ENCODE data around the gene RALBP1. TPM values are rescaled to one million over a fixed set of nuclear protein-coding genes. Genes with fewer than 3 reads are reported as not detected.

The RALBP1 gene
- 81.4 and 85.1 TPM in 2 replicates for total RNA-seq

GRCh38 chr18:9474983-9475642 lies at the start of gene RALBP1:
RALBP1 (plus strand) TSS chr18:9475513; CDS start chr18:9513046, 37,533 bp downstream.

Other genes with a start within 250 kb of the RALBP1 start
- gene TWSG1, start 140.7 kb upstream of the RALBP1 start, total RNA-seq = 81.7 and 86.2 TPM in 2 replicates
- gene PPP4R1, start 139.0 kb downstream of the RALBP1 start, total RNA-seq = 89.2 and 105 TPM in 2 replicates
- 24.1 and 27.7 TPM in 2 replicates for gene RAB31, start 232.8 kb downstream of the RALBP1 start, total RNA-seq